Right cardiac atrium (tissue), 5 donors: Measurements from ENCODE around the gene TGIF1. TPM values are rescaled to one million over a fixed set of nuclear protein-coding genes. Genes with fewer than 3 reads are reported as not detected.
"Not testable (repeated sequence)": the region's sequence is repeated elsewhere in the genome, so short reads cannot be mapped to it uniquely, and the experiment has no call there.

Source experiments
- ATAC-seq, 2 donors: fragments of 200-7000 bp; cut with Tn5 transposase; one replicate each; pipeline versions ENCODE4 v1.8.0 to v1.9.1; 2020; ENCODE audit warnings: moderate library complexity in 2 of 2, mild to moderate bottlenecking in 1 of 2
- DNase-seq, 3 donors: peaks; one replicate each; pipeline ENCODE4 v3.0.0-alpha.2; 2020
- H3K27ac ChIP-seq: one replicate; pipeline ENCODE4 v1.5.1; 2013; ENCODE audit warnings: mild to moderate bottlenecking, low read length, control low read depth, moderate library complexity
- H3K27me3 ChIP-seq: one replicate; pipeline ENCODE4 v1.6.1; 2013; ENCODE audit not compliant: control insufficient read depth, insufficient read depth
- H3K4me1 ChIP-seq: one replicate; pipeline ENCODE4 v1.6.1; 2013; ENCODE audit warnings: low read length; ENCODE audit not compliant: control insufficient read depth, insufficient read depth
- H3K4me3 ChIP-seq: one replicate; pipeline ENCODE4 v1.5.1; 2013; ENCODE audit warnings: low read length, control low read depth
- H3K9me3 ChIP-seq: one replicate; pipeline ENCODE4 v1.6.1; 2013; ENCODE audit warnings: low read length; ENCODE audit not compliant: control insufficient read depth
- WGBS: extraction: QIAGEN DNeasy Blood & Tissue Kit; methylation state at CpG from one replicate; pipeline ENCODE4 v1.1.7; 2013; 5-methylcytosine and 5-hydroxymethylcytosine counted together
- intact Hi-C, 4 donors: fragments of 100-400 bp; cut with DNase I; formaldehyde crosslinking; loops; one replicate each; pipeline versions ENCODE4 v1.11.0 to v1.14.0; 2022 to 2023
- polyA plus RNA-seq: library from polyadenylated mRNA; stranded (reverse); fragments of 200-250 nt; gene quantifications from one replicate; pipeline ENCODE4 v1.2.3, GENCODE V29; 2013
- total RNA-seq, 4 donors: library from RNA; stranded (reverse); fragmentation: NEBNext Ultra II Directional; extraction: Animal tissue kit (Norgen Biotek cat#: 25700); gene quantifications; one replicate each; pipeline ENCODE4 v1.2.1, GENCODE V29; 2021
- donor health status: healthy with polysubstance abuse.
- donor health status: DM: no; HTN: yes; CAD: no.
- donor health status: DM: no; HTN: no; CAD: no.
- donor health status: DM: no; HTN: yes; CAD: no; lungs with severe emphysema.
- donor health status: DM: yes; HTN: yes; CAD: no.

Gene TGIF1
- total and polyA plus RNA-seq, 5 donors: 11.4 to 19.2 (median 12.3) TPM

DNA sequence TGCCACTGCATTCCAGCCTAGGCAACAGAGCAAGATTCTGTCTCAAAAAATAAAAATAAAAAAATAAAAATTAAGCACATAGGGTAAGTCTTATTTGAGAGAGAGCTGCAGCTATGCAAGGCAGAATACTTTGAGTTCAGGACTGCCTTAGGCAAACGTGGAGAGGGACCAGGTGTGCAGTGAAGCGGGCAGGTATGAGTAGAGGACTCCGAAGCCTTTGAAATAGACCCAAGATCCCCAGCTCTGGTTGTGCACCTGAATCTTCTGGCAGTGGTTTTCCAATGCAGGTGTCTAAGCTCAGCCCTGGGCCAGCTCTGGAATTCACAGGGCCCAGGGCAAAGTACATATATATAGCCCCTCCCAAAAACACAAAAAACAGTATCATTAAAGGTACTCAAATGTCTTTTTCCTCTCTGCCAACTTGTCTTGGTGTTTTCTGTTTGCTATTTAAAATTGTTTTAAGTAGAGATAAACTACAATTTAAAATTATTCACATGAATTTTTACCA lies 21.2 kb downstream of the TGIF1 start:
- Histone ChIP-seq H3K9me3 (no peaks in the 10 kb centered on the region), H3K27me3 (no peaks in the 10 kb centered on the region), H3K4me3 (no peak overlapping the region), H3K4me1 (no peaks in the 10 kb centered on the region), H3K27ac (no peak overlapping the region)
- intact Hi-C loops: no loop called here
- ATAC-seq: no peak
- 87% methylated on average over 3 of the region's 3 CpGs for WGBS
- DNase-seq: no peak

DNA sequence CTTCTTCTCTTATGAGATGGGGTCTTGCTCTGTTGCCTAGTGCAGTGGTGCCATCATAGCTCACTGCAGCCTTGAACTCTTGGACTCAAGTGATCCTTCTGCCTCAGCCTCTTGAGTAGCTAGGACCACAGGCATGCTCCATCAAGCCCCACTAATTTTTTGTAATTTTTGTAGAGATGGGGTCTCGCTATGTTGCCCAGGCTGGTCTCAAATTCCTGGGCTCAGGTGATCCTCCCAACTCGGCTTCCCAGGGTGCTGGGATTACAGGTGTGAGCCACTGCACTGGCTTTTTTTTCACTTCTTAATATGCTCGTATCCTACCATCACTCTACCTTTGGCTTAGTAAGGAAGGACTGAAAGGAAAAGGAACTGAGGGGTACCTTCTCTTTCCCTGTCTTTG lies 22.1 kb downstream of the TGIF1 start:
- DNase-seq, H3K4me1 ChIP-seq, H3K27ac ChIP-seq, H3K4me3 ChIP-seq, intact Hi-C loops, H3K27me3 ChIP-seq, H3K9me3 ChIP-seq, ATAC-seq: not testable (repeated sequence)
- WGBS: 92% methylated on average over 3 of the region's 3 CpGs

GRCh38 chr18:3472681-3473544 lies 22.9 kb downstream of the TGIF1 start:
- intact Hi-C loops: no loop called here
- Histone ChIP-seq H3K4me1 (no peaks in the 10 kb centered on the region), H3K4me3 (no peak overlapping the region), H3K27ac (no peak overlapping the region), H3K27me3 (no peaks in the 10 kb centered on the region), H3K9me3 (no peaks in the 10 kb centered on the region)
- DNase-seq (no peak), ATAC-seq (no peak)
- WGBS: 77% methylated on average over 18 of the region's 18 CpGs

GRCh38 chr18:3478262-3478978 lies 28.4 kb downstream of the TGIF1 start:
- H3K4me3 ChIP-seq: no peak overlapping the region
- ATAC-seq (no peak), DNase-seq (no peak)
- H3K9me3 ChIP-seq: no peaks in the 10 kb centered on the region
- H3K4me1 ChIP-seq: no peaks in the 10 kb centered on the region
- WGBS: 88% methylated on average over 8 of the region's 8 CpGs
- no peaks in the 10 kb centered on the region for H3K27me3 ChIP-seq
- no peak overlapping the region for H3K27ac ChIP-seq
- intact Hi-C loops: no loop called here

GRCh38 chr18:3479978-3480509 lies 30.1 kb downstream of the TGIF1 start:
- WGBS: 88% methylated on average over 5 of the region's 5 CpGs
- H3K4me1 ChIP-seq: no peaks in the 10 kb centered on the region
- intact Hi-C loops: no loop called here
- H3K27ac ChIP-seq: no peak overlapping the region
- H3K9me3 ChIP-seq: no peaks in the 10 kb centered on the region
- H3K27me3 ChIP-seq: no peaks in the 10 kb centered on the region
- H3K4me3 ChIP-seq: no peak overlapping the region
- no peak for ATAC-seq
- DNase-seq: no peak

DNA sequence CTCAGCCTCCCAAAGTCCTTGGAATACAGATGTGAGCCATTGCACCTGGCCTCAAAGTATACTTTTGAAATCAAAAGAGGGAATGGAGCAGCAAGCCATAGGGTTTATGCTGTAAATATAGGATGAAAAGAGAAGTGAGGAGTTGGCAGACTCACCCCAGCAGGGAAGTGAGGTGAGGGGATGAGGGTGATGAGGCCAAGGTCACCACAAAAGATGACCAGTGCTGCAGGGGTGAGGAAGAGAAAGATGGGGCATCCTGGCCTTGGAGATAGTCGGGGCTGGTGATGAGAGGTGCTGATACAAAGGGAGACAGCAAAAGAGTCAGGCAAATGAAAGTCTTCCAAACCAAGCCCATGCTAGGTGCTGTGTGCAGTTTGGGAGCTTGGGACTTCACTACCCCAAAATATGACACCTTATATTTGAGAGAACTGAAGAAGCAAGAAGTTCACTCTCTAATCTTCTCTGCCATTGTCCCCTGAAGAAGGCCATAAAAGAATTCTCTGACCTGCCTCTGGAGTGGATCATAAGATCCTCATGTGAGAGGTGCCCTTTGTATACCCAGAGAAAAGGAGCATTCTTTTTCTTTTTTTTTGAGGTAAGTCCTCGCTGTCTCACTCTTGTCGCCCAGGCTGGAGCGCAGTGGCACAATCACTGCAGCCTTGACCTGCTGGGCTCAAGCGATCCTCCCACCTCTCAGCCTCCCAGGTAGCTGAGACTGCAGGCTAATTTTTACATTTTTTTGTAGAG lies 31.0 kb downstream of the TGIF1 start:
- intact Hi-C loops: no loop called here
- Histone ChIP-seq H3K27me3 (no peaks in the 10 kb centered on the region), H3K9me3 (no peaks in the 10 kb centered on the region), H3K4me1 (no peaks in the 10 kb centered on the region), H3K4me3 (no peak overlapping the region), H3K27ac (no peak overlapping the region)
- no peak for ATAC-seq
- DNase-seq: no peak
- 91% methylated on average over 5 of the region's 5 CpGs for WGBS

- H3K9me3 ChIP-seq: no peaks in the 10 kb centered on the region
- intact Hi-C loops: no loop called here
- 32% methylated on average over 5 of the region's 5 CpGs for whole genome bisulfite sequencing
- H3K27ac ChIP-seq: no peak overlapping the region
- no peak overlapping the region for H3K4me3 ChIP-seq
- no peaks in the 10 kb centered on the region for H3K27me3 ChIP-seq
- H3K4me1 ChIP-seq: no peaks in the 10 kb centered on the region
- no peak for DNase-seq
- peak; percentile 49 to 64 for ATAC-seq
Measured at GRCh38 chr18:3481696-3482210, 31.8 kb downstream of the TGIF1 start.

- Histone ChIP-seq H3K4me1 (no peaks in the 10 kb centered on the region), H3K9me3 (no peaks in the 10 kb centered on the region), H3K4me3 (no peak overlapping the region), H3K27ac (no peak overlapping the region), H3K27me3 (no peaks in the 10 kb centered on the region)
- ATAC-seq: no peak
- intact Hi-C loops: no loop called here
- no peak for DNase-seq
- 75% methylated on average over 3 of the region's 3 CpGs for WGBS
Measured at GRCh38 chr18:3482258-3482657, 32.3 kb downstream of the TGIF1 start.

DNA sequence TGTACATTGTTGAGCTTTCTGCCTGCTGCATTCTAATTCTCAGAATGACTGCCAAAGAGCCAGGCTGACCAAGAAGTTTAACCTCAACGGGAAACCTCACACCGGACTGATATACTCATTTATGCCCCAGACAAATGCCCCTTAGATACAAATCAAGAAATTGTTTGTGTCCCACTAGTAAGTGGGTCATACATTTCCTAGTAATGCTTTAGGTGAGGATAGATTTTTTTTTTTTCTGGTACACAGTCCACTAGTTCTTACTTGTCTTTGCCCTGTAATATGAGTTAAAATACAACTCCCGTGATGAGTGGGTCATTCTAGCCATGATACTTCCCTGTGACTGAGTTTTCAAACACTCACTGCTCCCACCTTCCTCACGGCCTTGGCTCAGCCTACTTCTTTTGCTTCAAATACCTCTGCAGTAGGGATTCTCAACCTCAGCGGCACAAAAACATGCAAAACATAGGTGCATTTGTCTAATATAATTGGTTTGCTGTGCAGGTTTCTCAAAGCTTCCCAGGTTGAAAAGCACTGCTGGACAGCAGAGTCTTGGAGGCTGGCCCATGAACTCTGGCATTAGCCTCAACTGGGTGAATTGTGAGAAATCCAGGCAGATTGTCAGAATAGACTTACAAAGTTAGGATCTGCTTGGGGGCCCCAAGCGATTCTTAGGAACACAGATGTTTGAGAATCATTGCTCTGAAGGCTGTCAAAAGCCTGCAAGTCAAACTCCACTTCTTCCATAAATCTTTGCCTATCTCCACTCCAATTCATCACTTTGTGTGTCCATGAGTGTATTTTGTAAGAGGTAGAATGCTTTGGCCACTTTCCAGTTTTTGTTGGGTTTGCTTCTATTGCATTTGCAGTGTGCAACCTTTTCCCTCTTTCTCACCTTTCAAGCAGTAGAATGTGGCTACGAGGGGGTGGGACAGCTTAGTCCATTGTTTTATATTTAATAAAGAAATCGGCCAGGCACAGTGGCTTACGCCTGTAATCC lies 35.5 kb downstream of the TGIF1 start:
- Histone ChIP-seq H3K27me3 (no peaks in the 10 kb centered on the region), H3K27ac (no peak overlapping the region), H3K9me3 (no peaks in the 10 kb centered on the region), H3K4me1 (no peaks in the 10 kb centered on the region), H3K4me3 (no peak overlapping the region)
- intact Hi-C loops: no loop called here
- ATAC-seq (no peak), DNase-seq (no peak)
- WGBS: 90% methylated on average over 9 of the region's 9 CpGs

GRCh38 chr18:3486512-3486911 lies 36.5 kb downstream of the TGIF1 start:
- no peak overlapping the region for H3K27ac ChIP-seq
- intact Hi-C loops: no loop called here
- no peak overlapping the region for H3K4me3 ChIP-seq
- no peaks in the 10 kb centered on the region for H3K9me3 ChIP-seq
- ATAC-seq: peak in 1 of 2 donors; percentile 35
- DNase-seq: no peak
- WGBS: 60% methylated on average over 7 of the region's 7 CpGs
- no peaks in the 10 kb centered on the region for H3K4me1 ChIP-seq
- no peaks in the 10 kb centered on the region for H3K27me3 ChIP-seq
